HG02642 (cell line): ENCODE measurements around the gene PTPN23.
"Not testable (repeated sequence)": the region's sequence is repeated elsewhere in the genome, so short reads cannot be mapped to it uniquely, and the experiment has no call there.

ENCODE experiments used
- ATAC-seq: cut with Tn5 transposase; IDR thresholded peaks from one replicate; pipeline ENCODE4 v1.9.1; 2021; ENCODE audit warnings: mild to moderate bottlenecking; ENCODE audit not compliant: unreplicated experiment, poor library complexity

The PTPN23 gene

GRCh38 chr3:47434849-47435248 lies 54.0 kb downstream of the PTPN23 start:
- no peak for ATAC-seq

GRCh38 chr3:47436180-47436579 lies 55.4 kb downstream of the PTPN23 start:
- no peak for ATAC-seq

GRCh38 chr3:47440131-47440530 lies 59.3 kb downstream of the PTPN23 start:
- ATAC-seq, result no peak

GRCh38 chr3:47441796-47442551 lies 61.2 kb downstream of the PTPN23 start:
- no peak for ATAC-seq

GRCh38 chr3:47443611-47443995 lies 62.8 kb downstream of the PTPN23 start:
- no peak for ATAC-seq

- ATAC-seq, result no peak
Measured at GRCh38 chr3:47444103-47444502, 63.3 kb downstream of the PTPN23 start.

GRCh38 chr3:47452453-47453215 lies 71.8 kb downstream of the PTPN23 start:
- no peak for ATAC-seq

- no peak for ATAC-seq
Measured at GRCh38 chr3:47455806-47456452, 75.1 kb downstream of the PTPN23 start.

GRCh38 chr3:47456984-47457383 lies 76.2 kb downstream of the PTPN23 start:
- ATAC-seq, result no peak

- ATAC-seq, result not testable (repeated sequence)
Measured at GRCh38 chr3:47459534-47460085, 78.8 kb downstream of the PTPN23 start.
